Measurements from ENCODE around the gene ATAD3B.

DNA sequence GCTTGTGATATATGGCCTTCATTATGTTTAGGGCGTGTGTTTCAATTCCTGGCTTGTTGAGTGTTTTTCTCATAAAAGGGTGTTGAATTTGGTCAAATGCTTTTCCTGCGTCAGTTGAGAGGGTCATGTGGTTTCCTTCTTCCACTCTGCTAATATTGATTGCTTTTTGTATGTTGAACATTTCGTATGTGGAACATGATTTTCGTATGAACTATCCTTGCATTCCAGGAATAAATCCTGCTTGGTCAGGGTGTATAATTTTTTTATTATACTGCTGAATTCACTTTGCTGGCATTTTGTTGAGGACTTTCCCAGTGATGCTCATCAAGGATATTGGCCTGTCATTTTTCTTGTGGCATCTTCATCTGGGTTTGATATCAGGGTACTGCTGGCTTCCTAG is 35.7 kb downstream of the ATAD3B start:
- TF ChIP-seq POLR2A (IDR thresholded peaks at IDR 0.05), result no peak
- TF ChIP-seq, protein P1, sequence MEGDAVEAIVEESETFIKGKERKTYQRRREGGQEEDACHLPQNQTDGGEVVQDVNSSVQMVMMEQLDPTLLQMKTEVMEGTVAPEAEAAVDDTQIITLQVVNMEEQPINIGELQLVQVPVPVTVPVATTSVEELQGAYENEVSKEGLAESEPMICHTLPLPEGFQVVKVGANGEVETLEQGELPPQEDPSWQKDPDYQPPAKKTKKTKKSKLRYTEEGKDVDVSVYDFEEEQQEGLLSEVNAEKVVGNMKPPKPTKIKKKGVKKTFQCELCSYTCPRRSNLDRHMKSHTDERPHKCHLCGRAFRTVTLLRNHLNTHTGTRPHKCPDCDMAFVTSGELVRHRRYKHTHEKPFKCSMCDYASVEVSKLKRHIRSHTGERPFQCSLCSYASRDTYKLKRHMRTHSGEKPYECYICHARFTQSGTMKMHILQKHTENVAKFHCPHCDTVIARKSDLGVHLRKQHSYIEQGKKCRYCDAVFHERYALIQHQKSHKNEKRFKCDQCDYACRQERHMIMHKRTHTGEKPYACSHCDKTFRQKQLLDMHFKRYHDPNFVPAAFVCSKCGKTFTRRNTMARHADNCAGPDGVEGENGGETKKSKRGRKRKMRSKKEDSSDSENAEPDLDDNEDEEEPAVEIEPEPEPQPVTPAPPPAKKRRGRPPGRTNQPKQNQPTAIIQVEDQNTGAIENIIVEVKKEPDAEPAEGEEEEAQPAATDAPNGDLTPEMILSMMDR (IDR thresholded peaks at IDR 0.05), result no peak
